NCI-H524 treated with DMSO at 0.1 percent for 48 hours (cell line): ENCODE results near the gene SEMA4G.

Experiments used
- DNase-seq: peaks from one replicate; lab custom pipeline; 2025; lab: John Stamatoyannopoulos, UW

SEMA4G gene

DNA sequence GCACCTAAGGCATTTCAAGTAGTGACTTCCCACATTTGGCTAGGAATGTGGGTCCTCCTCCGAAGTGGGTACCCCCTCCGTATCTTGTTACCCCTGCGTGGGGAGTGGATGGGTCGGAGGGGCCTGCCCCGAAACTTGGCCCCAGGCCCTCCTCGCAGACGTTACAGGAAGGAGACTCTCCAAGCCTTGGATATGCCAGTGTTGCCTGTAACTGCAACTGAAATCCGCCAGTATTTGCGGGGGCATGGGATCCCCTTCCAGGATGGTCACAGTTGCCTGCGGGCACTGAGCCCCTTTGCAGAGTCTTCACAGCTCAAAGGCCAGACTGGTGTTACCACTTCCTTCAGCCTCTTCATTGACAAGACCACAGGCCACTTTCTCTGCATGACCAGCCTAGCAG is 18.9 kb downstream of the SEMA4G start:
- no peak for DNase-seq

DNA sequence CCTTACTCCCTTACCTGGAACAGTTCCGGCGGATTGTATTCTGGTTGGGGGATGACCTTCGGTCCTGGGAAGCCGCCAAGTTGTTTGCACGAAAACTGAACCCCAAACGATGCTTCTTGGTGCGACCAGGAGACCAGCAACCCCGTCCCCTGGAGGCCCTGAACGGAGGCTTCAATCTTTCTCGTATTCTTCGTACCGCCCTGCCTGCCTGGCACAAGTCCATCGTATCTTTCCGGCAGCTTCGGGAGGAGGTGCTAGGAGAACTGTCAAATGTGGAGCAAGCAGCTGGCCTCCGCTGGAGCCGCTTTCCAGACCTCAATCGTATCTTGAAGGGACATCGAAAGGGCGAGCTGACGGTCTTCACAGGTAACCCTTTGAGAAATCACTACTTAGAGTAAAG is 19.8 kb downstream of the SEMA4G start:
- no peak for DNase-seq

DNA sequence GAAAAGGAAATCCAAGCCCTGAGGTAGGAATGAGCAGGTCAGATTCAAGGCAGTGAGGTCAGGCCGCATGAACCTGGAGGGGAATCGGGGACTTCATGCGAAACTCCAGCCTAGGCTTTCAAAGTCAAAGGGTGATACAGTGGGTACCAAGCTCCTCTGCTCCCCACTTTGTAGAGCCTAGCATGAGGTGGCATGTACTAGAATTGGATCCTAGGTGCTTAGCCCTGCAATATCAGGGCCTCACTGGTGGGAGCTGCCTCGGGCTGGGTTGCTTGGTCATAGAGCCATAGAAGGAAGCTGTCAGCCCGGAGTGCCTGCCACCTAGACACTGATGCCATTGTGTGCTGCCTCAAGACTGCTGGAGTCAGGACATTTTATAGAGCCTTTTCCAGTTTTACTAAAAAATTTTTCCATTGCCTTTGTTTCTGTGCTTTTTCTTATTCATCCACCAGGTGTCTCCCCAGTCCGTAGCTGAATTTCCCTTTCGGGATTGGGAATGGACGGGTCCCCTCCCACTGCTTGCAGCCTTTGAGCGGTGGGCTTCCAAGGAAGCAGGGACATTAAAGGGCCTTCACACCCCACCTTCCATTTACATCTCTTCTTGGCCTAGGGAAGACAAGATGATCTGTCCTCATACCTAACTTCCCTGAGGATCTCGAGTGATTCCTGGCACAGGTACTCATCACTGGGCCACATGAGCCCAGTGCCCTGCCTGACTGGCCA is 24.8 kb downstream of the SEMA4G start:
- DNase-seq = no peak

DNA sequence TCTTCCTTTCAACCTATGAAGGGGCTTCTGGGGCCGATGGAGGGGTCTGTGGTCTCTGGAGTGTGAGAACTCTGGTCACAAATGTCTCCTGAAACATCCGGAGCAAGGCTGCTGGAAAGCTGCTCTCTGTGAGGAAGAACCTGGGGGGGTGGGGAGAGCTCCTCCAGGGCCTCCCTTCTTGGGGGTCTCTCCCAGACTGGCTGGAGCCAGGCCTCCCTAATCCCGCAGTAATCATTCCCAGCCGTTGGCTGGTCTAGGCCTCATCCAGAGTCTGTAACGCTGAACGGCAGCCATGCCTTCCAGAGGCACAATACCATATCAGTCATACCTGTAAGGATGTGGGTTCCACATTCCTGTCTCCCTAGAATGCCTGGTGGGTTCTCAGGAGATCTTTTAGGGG is 25.9 kb downstream of the SEMA4G start:
- no peak for DNase-seq

DNA sequence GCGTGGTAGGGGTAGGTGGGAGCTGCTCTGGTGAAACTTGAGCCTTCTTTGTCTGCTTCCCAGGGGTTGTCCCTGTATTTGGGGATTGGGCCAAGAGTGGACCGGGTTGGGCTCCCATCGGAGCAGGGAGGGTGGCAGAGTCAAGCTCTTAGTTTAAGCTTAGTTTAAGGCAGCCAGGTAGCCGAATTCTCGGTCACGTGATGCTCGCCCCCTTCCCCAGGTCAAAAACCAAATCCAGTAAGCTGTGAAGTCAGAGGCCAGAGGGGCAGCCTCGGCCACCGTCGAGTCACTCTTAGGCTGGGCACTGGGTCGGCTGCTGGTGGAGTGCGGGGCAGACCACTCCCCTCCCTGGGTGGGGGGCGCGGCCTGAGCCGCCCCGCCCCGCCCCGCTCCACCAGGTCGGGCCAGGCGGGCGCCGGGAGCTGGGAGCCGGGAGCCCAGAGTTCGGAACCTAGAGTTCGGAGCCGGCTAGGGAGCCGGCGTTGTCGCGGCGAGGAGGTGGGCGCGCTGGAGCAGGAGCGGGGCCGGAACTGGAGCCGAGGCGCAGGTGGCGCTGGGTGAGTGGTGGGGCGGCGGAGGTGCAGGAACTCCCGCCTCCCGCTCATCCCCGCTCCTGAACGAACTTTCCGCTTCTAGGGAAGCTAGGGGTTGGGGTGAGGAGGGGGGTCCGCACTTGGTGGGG is 27.5 kb downstream of the SEMA4G start:
- no peak for DNase-seq

DNA sequence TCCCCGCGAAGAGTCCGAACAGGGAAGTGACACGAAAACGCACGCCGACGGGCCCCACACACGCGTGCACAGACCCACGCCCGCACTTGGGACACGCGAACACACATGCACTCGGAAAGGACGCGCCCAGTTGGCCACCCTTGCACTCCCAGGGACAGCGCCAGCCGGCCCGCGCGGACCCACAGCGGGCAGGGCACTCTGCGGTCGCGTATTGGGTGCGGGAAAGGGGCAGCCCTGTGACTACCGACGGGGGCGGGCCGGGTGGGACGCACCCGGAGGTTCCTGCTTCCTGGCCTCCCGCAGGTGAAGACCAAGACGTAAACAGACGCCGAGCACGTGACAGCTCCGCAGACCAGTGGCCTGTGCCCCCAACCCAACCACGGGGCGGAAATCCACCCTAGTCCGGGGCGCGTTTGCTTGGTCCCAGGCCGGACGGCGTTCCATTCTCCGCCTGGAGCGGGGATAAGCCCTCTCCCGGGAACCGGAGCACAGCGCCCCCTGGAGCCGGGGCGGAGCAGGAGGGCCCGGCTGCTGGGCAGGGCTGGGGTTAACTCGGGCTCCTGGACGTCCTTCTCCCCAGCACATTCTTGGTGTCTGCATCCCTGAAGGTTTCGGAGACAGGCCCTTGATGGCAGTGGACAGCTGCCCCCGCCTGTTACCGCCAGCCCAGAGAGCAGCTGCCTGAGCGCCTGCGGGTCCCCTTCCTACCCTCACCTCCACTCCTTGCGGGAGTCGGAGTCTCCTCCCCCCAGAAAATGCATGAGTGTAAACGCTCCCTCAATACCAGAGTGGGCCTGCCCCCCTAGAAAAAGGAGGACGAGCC is 28.3 kb downstream of the SEMA4G start:
- DNase-seq = no peak

DNA sequence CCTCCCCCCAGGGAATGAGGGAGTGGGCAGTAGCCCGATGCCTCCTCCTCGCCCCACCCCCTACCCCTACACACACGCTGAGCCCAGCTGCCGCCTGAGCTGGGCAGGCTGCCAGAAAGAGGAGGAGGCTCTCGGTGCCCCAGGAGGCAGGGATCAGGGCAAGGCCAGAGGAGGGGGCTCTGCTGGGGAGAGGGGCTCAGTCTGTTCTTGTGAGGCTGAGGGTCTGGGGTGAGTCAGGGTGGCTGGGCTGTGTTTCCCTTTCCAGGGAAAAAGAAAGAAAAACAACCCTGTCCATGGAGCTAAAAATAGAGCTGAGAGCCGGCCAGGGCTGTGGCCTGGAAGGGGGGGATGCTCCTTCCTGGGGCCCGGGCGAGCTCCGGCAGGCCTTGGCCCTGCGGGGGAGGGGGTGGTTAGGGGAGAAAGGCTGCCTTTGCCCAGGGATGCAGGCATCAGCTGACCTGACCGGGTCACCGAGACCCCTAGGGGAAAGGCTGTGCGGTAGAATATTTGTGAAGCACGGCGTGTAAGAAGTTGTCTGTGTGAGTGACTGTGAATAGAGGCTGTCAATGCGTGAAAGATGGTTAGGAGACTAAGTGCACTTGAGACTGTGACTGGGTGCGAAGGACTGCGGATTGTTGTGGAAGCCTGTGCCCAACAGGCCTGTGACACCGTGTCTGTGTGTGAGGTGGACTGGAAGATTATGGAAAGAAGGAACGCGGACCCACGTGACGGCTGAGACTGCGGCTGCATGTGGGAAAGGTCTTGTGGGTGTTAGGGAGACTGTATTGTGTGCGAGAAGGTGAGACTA is 29.1 kb downstream of the SEMA4G start:
- no peak for DNase-seq

DNA sequence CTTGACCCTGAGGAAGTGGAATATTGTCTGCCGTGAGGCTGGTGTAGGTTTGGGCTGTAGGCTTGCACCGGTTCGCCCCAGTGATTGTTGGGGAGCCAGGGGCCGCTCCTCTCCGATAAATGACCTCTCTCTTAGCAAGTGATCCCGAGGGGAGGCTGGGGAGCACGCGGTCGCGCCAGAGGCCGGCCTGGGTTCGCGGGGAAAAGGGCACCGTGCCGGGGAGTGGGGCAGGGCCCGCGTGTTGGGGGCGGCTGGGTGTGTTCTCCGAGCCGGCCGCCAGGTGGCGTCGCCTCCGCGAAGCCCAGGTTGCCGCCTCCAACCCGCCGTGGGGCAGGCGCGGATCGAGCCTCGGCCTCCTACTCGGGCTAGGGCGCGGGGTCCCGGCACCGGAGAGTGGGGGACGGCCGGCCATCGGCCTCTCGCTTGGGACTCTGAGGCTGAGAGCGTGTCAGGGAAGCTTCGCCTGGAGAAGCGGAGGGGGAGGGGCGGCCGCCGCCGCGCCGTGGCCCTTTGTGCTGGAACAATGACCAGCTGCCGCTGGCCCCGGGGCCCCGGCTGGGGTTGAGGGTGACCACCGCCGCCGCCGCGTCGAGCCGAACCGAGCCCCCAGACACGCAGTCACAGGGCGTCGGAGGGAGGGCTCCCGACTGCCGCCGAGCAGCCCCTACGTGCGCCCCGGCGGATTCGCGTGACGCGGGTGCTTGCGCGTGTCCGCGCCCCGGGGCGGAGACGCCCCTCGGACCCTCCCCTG is 29.9 kb downstream of the SEMA4G start:
- no peak for DNase-seq

DNA sequence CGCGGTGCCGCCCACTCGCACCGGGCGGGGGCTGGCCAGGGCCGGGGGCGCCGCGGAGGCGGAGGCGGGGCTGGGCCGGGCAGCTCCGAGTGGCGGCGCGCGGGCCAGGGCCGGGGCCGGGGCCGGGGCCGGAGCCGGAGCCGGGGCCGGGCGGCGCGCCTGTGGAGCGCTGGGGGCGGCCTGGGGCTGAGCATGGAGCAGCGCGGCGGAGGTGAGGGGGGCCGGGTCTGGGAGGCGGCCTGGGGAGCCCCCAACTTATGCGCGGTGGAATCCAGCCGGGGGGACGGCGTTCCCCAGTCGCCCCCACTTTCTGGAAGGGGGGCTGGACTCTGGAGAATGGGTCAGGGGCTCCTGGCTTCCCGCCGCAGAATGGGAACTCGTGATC is 30.4 kb downstream of the SEMA4G start, which contains the start of gene LZTS2:
TSS of gene LZTS2 (plus strand) at position 67 of the 385 bp plus-strand sequence. CDS start 2,731 bp downstream, outside the sequence.
- DNase-seq = no peak

DNA sequence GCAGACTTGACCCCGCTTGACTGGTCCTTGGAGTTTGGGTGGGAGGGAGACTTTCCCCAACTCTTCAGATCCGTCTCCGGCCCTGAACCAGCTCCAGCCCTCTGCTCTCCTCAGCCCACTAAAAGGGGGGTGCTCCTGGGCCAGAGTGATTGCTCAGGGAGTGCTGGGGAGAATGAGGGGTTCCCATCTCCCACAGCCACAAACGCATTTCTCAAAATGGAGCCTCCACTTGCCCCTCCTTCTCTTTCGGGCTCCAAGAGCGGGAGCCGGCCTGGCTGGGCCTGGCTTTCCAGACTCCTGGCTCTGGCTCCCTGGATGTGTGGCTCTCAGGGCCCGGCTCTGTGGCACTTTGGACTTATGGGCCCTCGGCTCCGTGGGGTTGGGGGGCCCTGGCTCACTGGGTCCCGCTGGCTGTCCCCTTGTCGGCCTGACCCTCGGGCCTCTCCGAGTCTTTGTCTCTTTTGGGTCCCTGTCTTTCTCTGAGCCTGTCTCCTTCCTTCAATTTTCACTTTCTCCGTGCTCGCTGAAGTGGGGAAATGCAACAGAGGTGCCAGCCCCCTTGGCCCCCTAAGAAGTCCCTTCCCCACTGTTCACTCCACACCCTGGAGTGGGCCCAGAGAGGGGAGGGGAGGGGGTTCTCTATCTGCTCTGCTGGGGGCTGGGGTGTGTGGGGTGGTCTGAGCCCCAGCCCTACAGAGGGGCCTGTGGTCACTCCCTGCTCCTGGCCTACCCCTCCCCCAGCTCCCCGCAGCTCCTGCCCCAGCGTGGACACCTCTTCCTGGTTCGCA is 31.0 kb downstream of the SEMA4G start:
- DNase-seq = no peak

DNA sequence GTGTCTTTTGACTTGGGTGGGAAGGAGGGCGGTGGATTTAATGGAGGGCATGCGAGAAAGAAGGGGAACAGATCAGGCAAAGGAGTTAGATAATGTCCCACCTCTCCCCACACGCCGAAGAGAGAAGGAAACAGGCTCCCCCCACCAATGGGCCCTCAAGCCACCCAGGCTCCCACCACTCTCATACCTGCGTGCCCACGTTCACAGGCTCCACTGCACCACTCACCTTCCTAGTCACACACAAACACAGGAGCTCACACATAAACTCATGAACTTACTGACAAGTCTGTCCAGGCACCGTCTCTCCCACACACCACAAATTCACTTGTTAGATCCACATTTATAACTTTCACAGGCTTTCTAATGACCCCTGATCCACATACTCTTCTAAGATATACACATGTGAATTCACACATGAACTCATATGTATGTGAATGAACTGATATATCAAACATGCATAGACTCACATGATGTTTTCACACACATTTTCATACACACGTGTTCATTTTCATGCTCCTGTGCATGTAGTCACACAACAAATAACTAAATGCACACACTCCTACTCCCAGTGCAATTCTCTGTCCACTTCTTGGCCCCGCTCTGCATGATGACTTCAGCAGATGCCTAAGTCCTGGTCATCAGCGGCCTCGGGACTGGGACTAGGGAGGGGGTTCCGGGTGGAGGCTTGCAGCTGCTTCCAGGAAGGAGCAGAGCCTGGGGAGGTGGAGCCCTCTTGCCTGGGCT is 31.8 kb downstream of the SEMA4G start:
- no peak for DNase-seq

DNA sequence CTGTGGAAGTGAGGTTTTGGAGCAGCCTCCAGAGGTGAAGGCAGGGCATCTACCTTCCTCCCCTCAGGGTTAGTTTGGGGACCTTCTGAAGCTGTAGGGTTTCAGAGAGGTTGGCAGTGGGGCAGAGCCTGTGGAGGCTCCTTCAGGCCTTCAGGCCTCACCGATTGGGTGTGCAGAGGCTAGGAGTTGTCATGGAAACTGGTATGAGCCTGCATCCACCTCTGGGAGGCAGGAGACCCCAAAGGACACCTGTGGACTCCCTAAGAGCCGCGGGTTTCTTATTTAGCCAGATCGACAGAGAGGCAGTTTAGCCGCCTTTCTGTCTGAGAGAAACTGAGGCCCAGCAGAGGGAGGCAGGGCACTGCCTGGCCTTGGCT is 32.3 kb downstream of the SEMA4G start:
- no peak for DNase-seq

DNA sequence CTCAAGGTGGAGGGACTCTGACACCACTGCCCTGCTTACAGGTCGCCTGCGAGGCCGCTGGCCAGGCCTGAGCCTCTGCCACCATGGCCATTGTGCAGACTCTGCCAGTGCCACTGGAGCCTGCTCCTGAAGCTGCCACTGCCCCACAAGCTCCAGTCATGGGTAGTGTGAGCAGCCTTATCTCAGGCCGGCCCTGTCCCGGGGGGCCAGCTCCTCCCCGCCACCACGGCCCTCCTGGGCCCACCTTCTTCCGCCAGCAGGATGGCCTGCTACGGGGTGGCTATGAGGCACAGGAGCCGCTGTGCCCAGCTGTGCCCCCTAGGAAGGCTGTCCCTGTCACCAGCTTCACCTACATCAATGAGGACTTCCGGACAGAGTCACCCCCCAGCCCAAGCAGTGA is 33.2 kb downstream of the SEMA4G start:
- DNase-seq = no peak

DNA sequence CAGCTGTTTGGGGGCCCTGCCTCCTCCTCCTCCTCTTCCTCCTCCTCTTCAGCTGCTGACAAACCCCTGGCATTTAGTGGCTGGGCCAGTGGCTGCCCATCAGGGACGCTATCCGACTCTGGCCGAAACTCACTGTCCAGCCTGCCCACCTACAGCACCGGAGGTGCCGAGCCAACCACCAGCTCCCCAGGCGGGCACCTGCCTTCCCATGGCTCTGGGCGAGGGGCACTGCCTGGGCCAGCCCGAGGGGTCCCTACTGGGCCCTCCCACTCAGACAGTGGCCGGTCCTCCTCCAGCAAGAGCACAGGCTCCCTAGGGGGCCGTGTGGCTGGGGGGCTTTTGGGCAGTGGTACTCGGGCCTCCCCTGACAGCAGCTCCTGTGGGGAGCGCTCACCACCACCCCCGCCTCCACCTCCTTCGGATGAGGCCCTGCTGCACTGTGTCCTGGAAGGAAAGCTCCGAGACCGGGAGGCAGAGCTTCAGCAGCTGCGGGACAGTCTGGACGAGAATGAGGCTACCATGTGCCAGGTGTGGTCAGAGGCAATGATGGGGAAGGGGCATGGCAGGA is 34.4 kb downstream of the SEMA4G start:
- DNase-seq = no peak

DNA sequence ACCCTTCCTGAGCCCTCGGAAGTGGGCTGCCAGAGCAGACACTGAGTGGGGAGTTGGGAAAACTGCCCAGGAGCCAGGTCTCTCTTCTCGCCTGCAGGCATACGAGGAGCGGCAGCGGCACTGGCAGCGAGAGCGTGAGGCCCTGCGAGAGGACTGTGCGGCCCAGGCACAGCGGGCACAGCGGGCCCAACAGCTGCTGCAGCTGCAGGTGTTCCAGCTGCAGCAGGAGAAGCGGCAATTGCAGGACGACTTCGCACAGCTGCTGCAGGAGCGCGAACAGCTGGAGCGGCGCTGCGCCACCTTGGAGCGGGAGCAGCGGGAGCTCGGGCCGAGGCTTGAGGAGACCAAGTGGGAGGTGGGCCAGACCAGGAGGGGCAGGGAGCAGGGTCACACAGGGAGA is 36.1 kb downstream of the SEMA4G start:
- DNase-seq = no peak

DNA sequence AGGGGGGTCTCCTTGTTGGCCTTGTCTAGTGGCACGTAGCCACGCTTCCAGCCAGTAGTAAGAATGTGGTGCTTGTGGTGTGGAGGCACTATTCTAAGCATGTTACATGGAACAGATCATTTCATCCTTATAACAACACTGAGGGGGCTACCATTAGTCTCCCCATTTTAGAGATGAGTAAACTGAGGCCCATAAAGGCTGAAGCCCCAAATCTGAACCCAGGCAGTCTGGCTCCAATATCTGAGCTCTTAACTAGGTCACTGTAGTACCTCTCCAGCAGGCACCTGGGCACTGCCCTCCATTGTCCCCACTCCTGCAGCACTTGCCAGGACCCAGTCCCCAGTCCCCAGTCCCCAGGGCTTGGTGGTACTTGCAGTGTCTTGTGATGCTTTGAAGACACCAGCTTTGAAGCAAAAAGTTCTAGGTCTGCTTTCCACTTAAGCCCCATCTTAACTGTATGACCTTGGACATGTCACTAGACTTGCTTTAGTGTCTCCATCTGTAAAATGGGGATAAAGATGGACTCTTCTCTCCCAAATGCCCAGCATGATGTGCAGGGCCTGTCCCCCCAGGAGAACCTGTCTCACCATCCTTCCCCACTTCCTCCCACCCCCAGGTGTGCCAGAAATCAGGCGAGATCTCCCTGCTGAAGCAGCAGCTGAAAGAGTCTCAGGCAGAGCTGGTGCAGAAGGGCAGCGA is 36.7 kb downstream of the SEMA4G start:
- DNase-seq = no peak

DNA sequence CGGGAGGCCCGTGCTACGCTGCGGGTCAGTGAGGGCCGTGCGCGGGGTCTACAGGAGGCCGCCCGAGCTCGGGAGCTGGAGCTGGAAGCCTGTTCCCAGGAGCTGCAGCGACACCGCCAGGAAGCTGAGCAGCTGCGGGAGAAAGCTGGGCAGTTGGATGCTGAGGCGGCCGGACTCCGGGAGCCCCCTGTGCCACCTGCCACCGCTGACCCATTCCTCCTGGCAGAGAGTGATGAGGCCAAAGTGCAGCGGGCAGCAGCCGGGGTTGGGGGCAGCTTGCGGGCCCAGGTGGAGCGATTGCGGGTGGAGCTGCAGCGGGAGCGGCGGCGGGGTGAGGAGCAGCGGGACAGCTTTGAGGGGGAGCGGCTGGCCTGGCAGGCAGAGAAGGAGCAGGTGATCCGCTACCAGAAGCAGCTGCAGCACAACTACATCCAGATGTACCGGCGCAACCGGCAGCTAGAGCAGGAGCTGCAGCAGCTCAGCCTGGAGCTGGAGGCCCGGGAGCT is 37.3 kb downstream of the SEMA4G start:
- no peak for DNase-seq

DNA sequence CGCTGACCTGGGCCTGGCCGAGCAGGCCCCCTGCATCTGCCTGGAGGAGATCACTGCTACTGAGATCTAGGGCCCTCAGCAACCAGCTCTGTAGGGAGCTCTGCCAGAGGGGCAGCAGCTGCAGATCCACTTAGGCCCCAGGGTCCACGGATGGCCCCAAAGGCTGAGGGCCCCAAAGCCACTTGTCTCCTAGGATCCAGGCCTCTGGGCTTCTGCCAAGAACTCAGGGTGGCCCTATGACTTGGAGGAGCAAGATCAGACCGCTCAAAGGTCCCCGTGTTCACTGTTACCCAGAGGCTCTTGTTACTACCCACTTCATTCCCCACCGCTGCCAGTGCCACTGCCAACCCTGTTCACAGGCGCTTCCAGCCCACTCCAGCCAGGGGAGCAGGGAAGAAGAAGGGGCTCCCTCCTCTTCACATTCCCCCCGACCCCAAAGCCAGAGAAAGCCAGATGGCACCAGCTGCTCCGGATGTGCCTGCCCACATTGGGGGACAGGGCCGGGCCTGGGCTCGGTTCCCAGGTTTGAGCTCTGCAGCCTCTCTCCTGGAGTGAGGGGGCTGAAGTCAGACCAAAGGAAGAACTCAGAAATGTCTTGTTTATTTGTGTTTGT is 37.9 kb downstream of the SEMA4G start:
- no peak for DNase-seq
